SW480 (cell line): ENCODE measurements around the gene SERPINE3.

Experiments
- DNase-seq: peaks from one replicate; pipeline ENCODE4 v3.0.0-alpha.2; 2016; ENCODE audit warnings: low spot score

The SERPINE3 gene

GRCh38 chr13:51328488-51328887 lies 11.0 kb upstream of the SERPINE3 start:
- no peak for DNase-seq

GRCh38 chr13:51329606-51330005 lies 9.9 kb upstream of the SERPINE3 start:
- no peak for DNase-seq

GRCh38 chr13:51330791-51331190 lies 8.7 kb upstream of the SERPINE3 start:
- peak; percentile 25 for DNase-seq

- no peak for DNase-seq
These were observed 8.1 kb upstream of the SERPINE3 start for GRCh38 chr13:51331354-51331861.

GRCh38 chr13:51332566-51333361 lies 6.7 kb upstream of the SERPINE3 start:
- no peak for DNase-seq

GRCh38 chr13:51333421-51333820 lies 6.1 kb upstream of the SERPINE3 start:
- DNase-seq, result no peak

DNA sequence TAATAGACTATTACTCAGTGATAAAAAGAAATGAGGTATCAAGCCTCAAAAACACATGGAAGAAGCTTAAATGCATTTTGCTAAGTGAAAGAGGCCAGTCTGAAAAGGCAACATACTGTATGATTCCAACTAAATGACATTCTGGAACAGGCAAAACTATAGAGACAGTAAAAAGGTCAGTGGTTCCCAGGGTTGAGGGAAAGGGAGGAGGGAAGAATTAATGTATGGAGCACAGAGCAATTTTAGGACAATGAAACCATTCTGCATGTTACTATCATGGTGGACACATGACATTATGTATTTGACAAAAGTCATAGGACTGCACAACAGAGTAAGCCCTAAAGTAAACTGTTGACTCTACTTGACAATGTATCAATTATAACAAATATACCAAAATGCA lies 5.7 kb upstream of the SERPINE3 start:
- DNase-seq, result no peak

GRCh38 chr13:51336746-51337145 lies 2.7 kb upstream of the SERPINE3 start:
- no peak for DNase-seq

DNA sequence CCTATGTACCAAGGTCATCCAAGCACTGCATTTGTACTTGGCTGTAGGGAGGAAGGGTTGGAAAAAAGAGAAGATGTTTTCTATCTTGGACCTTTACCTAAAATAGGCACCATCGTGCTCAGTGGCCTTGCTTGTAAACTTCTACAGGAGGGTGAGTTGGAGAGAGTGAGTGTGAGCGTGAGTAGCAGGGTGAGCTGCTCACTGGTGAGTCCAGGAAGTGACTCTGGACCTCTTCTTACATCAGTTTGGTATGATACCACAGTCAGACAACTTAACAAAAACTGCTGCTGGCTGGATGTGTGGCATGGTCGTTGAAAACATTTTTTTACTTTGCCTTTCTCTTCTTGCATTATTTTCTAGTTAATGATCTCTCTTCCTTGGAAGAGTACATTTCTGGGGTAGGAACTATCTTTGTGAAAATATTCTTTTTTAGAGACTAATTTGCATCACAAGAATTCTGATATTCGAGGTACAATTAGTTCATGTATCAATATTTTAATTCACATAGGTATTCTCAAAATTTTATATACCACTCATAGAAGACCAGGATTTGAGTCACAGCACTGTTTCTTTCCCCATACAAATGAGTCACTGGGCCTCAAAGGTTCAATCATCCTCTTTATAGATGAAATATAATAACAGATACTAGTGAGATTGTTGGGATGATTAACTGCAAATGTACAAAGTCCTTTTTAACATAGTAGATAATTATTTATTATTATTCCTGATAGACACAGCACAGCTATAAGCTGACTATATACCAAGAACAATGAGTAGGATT lies 651 bp downstream of the SERPINE3 start:
- DNase-seq, result no peak

GRCh38 chr13:51341232-51341631 lies 1.7 kb downstream of the SERPINE3 start:
- no peak for DNase-seq

DNA sequence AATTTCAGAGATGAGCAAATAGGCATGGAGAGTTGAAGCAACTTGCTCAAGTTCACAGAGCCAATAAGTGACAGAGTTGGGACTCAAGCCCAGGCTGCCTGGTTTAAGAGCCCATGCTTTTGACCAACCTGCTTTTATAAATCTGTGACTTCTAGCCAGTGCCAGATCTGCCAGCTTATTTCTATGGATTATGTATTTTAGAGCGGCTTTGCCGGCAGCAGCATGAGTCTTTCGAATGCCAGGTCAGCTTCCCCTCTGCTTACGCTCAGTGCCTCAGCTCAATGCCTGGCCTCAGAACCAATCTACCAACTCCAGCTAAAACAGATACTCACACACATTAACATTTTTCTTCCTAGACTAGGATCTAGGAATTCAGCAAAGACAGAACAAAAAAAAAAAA lies 2.3 kb downstream of the SERPINE3 start:
- DNase-seq, result no peak

DNA sequence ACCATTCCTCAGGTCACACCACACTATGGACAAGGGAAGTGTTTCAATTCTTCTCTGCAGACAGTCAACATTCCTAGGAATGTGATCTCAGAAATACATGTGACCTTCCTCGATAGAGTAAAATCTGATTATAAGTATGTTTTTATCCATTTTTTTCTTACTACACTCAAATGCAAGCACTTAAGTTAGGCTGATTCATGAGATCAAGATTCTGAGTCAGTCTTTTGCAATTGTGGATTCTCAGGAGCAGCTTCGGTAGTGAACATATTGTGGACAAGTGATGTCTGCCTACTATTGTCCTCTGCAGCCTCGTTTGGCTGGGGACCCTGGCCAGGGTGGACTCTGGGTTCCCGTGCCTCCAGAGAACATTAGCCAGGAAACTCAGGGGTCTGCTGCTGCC lies 3.2 kb downstream of the SERPINE3 start:
- DNase-seq, result no peak

DNA sequence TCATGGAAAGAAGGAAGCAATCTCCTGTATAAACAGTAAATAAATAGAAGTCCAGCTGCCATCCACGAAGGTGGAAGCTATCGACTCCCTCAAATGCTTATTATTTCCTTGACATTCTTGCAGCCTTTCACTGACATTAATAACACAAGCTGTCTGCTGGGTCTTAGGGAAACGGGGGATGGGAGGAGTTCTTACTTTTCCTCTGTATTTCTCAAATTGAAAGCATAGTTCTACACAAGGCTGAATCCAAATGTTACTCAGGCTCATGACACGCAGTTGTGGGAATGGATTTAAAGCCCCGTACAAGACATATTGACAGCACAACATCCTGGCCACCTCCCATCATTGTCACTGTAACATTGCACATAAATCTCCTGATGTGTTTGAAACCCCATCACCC lies 4.0 kb downstream of the SERPINE3 start:
- no peak for DNase-seq

GRCh38 chr13:51346397-51346796 lies 6.9 kb downstream of the SERPINE3 start:
- no peak for DNase-seq

DNA sequence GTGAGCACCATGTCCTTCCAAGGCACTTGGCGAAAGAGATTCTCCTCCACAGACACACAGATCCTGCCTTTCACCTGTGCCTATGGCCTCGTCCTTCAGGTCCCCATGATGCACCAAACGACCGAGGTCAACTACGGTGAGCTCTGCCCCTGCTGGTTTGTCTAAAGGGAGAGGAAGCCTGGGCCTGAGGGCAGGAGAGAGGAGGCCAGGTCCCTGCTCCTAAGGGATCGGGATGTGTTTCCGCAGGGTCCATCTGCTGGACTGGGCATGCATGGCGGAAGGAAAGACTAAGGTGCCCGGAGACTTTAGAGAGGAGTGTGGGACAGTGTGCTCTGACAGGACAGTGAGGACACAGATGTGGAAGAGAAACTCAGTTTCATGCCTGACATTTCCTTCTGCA lies 7.6 kb downstream of the SERPINE3 start:
- no peak for DNase-seq

- no peak for DNase-seq
These were observed 8.8 kb downstream of the SERPINE3 start for GRCh38 chr13:51348069-51348967.

- no peak for DNase-seq
These were observed 9.5 kb downstream of the SERPINE3 start for GRCh38 chr13:51349016-51349415.

- DNase-seq, result no peak
These were observed 15.7 kb downstream of the SERPINE3 start for GRCh38 chr13:51355217-51355616.

GRCh38 chr13:51357928-51358595 lies 18.6 kb downstream of the SERPINE3 start:
- no peak for DNase-seq

- DNase-seq, result no peak
These were observed 19.9 kb downstream of the SERPINE3 start for GRCh38 chr13:51359352-51359751.

- no peak for DNase-seq
These were observed 21.0 kb downstream of the SERPINE3 start for GRCh38 chr13:51360489-51360888.

DNA sequence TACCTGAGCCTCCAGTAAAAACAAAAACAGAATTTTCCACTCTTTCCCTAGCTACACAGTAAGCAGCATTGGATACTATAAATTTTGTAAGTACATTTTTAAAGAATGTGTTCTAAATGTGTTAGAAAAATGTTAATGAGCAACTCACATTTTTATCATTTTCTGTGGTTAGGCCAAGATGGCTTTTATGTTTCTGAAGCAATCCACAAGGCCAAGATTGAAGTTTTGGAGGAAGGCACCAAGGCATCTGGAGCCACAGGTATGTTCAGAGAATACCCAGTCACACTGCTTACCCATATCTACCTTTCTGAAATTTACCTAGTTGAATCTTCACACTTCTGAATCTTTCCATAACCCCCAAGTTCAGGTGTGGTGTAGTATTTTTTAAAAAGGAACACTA lies 21.6 kb downstream of the SERPINE3 start:
- no peak for DNase-seq
